PC-3 (cell line): ENCODE measurements around the gene IL21R. TPM values are rescaled to one million over a fixed set of nuclear protein-coding genes. Genes with fewer than 3 reads are reported as not detected.

ENCODE experiments used
- ATAC-seq: fragments of 200-7000 bp; cut with Tn5 transposase; 2 replicates; pipeline ENCODE4 v1.9.1; 2020; ENCODE audit warnings: mild to moderate bottlenecking, moderate library complexity
- BruUV-seq: library from RNA; stranded (reverse); fragments of 400-500 nt; replicated peaks from 2 replicates; lab custom pipeline; 2021; lab: Mats Ljungman, UMichigan
- CTCF ChIA-PET: fragments of 300-600 bp; sonication (Branson Sonifier 250); formaldehyde crosslinking; loops from one replicate; lab custom pipeline; 2022; ENCODE audit warnings: antibody characterized with exemption; lab: Charles Lee
- POLR2A ChIA-PET: fragments of 300-600 bp; sonication (Branson Sonifier 250); formaldehyde crosslinking; loops from one replicate; lab custom pipeline; 2022; ENCODE audit warnings: antibody characterized with exemption; ENCODE audit not compliant: unreplicated experiment; lab: Charles Lee
- DNase-seq: peaks from one replicate; pipeline ENCODE4 v3.0.0-alpha.2; 2015
- H2AFZ ChIP-seq: fragments of 300-600 bp; sonication (generic); 2 replicates; pipeline ENCODE4 v1.6.0; 2016; ENCODE audit warnings: antibody characterized with exemption, low read length
- H3F3A ChIP-seq: fragments of 300-600 bp; sonication (generic); one replicate; pipeline ENCODE4 v1.6.0; 2017; ENCODE audit warnings: antibody characterized with exemption, low read length, control low read depth, mild to moderate bottlenecking; ENCODE audit not compliant: unreplicated experiment
- H3K27ac ChIP-seq: fragments of 300-600 bp; sonication (generic); 2 replicates; pipeline ENCODE4 v1.5.1; 2016; ENCODE audit warnings: mild to moderate bottlenecking, low read length
- H3K27me3 ChIP-seq: fragments of 300-600 bp; sonication (generic); 2 replicates; pipeline ENCODE4 v1.6.1; 2016; ENCODE audit warnings: low read length, mixed read lengths
- H3K36me3 ChIP-seq: fragments of 300-600 bp; sonication (generic); 2 replicates; pipeline ENCODE4 v1.6.1; 2016; ENCODE audit warnings: low read depth, mixed run types, low read length, mixed read lengths
- H3K4me1 ChIP-seq: fragments of 300-600 bp; sonication (generic); 2 replicates; pipeline ENCODE4 v1.5.1; 2016; ENCODE audit warnings: low read length; ENCODE audit not compliant: insufficient read depth
- H3K4me2 ChIP-seq: fragments of 300-600 bp; sonication (generic); 2 replicates; pipeline ENCODE4 v1.6.0; 2016; ENCODE audit warnings: low read length
- H3K4me3 ChIP-seq: fragments of 300-600 bp; sonication (generic); 2 replicates; pipeline ENCODE4 v1.5.1; 2016; ENCODE audit warnings: mild to moderate bottlenecking, low read length, mixed read lengths
- H3K79me2 ChIP-seq: fragments of 300-600 bp; sonication (generic); 2 replicates; pipeline ENCODE4 v1.6.1; 2017; ENCODE audit warnings: low read length, mixed read lengths
- H3K9ac ChIP-seq: fragments of 300-600 bp; sonication (generic); 2 replicates; pipeline ENCODE4 v1.6.0; 2016; ENCODE audit warnings: mild to moderate bottlenecking, low read length
- H3K9me2 ChIP-seq: fragments of 300-600 bp; sonication (generic); replicated peaks from 2 replicates; pipeline ENCODE4 v1.6.1; 2016; ENCODE audit warnings: mixed run types, low read length, mixed read lengths
- H3K9me3 ChIP-seq: fragments of 300-600 bp; sonication (generic); 2 replicates; pipeline ENCODE4 v1.6.1; 2016; ENCODE audit warnings: low read length, mixed read lengths
- H4K20me1 ChIP-seq: fragments of 300-600 bp; sonication (generic); 2 replicates; pipeline ENCODE4 v1.6.1; 2016; ENCODE audit warnings: low read length, mixed read lengths
- CTCF ChIP-seq: fragments of 300-600 bp; sonication (generic); conservative IDR thresholded peaks from 2 replicates; pipeline ENCODE4 v1.5.1; 2017; ENCODE audit warnings: antibody characterized with exemption, low read depth, mild to moderate bottlenecking, low read length
- EZH2 ChIP-seq: fragments of 300-600 bp; sonication (generic); IDR thresholded peaks from one replicate; pipeline ENCODE4 v1.6.1; 2017; ENCODE audit warnings: antibody characterized with exemption, mild to moderate bottlenecking, low read length; ENCODE audit not compliant: unreplicated experiment
- EZH2phosphoT487 ChIP-seq: fragments of 300-600 bp; sonication (generic); IDR thresholded peaks from 2 replicates; pipeline ENCODE4 v1.6.1; 2018; ENCODE audit warnings: mild to moderate bottlenecking, antibody characterized with exemption, low read length, borderline replicate concordance
- intact Hi-C: fragments of 100-400 bp; cut with micrococcal nuclease; formaldehyde crosslinking; loops from 2 replicates; pipeline ENCODE4 v1.9.0; 2023
- total RNA-seq: library from RNA; depleted of rRNA; stranded (reverse); fragments of >200 nt; gene quantifications from 2 replicates; pipeline ENCODE4 v1.2.3, GENCODE V29; 2014

Gene IL21R
- total RNA-seq, 1 experiment from 2014 or later, result 0.55 TPM

- no peak for ATAC-seq
- POLR2A ChIA-PET, result no interaction called here
- intact Hi-C loops, result no loop called here
These were observed 8.8 kb downstream of the IL21R start for GRCh38 chr16:27410761-27411160.

GRCh38 chr16:27413956-27414355 lies 12.0 kb downstream of the IL21R start:
- no peak for ATAC-seq
- DNase-seq, result no peak
- H3K4me2 ChIP-seq, result no peak overlapping the region
- TF ChIP-seq EZH2phosphoT487, result no peak
- TF ChIP-seq EZH2, result no peak
- no peak for TF ChIP-seq CTCF
- H3K4me3 ChIP-seq, result no peak overlapping the region
- CTCF ChIA-PET, result no interaction called here
- POLR2A ChIA-PET, result no interaction called here
- no peaks in the 10 kb centered on the region for H3K79me2 ChIP-seq
- no peaks in the 10 kb centered on the region for H3K9me3 ChIP-seq
- H3K36me3 ChIP-seq, result no peaks in the 10 kb centered on the region
- BruUV-seq, result no TSS peak
- no peak overlapping the region for H2AFZ ChIP-seq
- no peak overlapping the region for H3K9ac ChIP-seq
- no peaks in the 10 kb centered on the region for H4K20me1 ChIP-seq
- intact Hi-C loops, result no loop called here
- H3K27me3 ChIP-seq, result no peaks in the 10 kb centered on the region
- H3K27ac ChIP-seq, result no peak overlapping the region
- no peaks in the 10 kb centered on the region for H3K4me1 ChIP-seq
- no peaks in the 10 kb centered on the region for H3K9me2 ChIP-seq
- no peaks in the 10 kb centered on the region for H3F3A ChIP-seq

More at GRCh38 chr16:27410761-27411160, 8.8 kb downstream of the IL21R start:
- BruUV-seq, result no TSS peak
- H3K27ac ChIP-seq, result no peak overlapping the region
- H3K4me1 ChIP-seq, result no peaks in the 10 kb centered on the region
- no peak overlapping the region for H3K4me2 ChIP-seq
- no peak overlapping the region for H3K9ac ChIP-seq
- no peaks in the 10 kb centered on the region for H4K20me1 ChIP-seq
- no peak overlapping the region for H3K4me3 ChIP-seq
- H3F3A ChIP-seq, result no peaks in the 10 kb centered on the region
- H3K9me2 ChIP-seq, result no peaks in the 10 kb centered on the region
- no peaks in the 10 kb centered on the region for H3K27me3 ChIP-seq
- H3K79me2 ChIP-seq, result no peaks in the 10 kb centered on the region
- no peaks in the 10 kb centered on the region for H3K36me3 ChIP-seq
- CTCF ChIA-PET, result no interaction called here
- no peak overlapping the region for H2AFZ ChIP-seq
- DNase-seq, result no peak
- TF ChIP-seq EZH2, result no peak
- TF ChIP-seq EZH2phosphoT487, result no peak
- TF ChIP-seq CTCF, result no peak
- H3K9me3 ChIP-seq, result no peaks in the 10 kb centered on the region

- POLR2A ChIA-PET, result no interaction called here
- H2AFZ ChIP-seq, result no peak overlapping the region
These were observed 12.9 kb downstream of the IL21R start for GRCh38 chr16:27414788-27415431.

More at GRCh38 chr16:27414788-27415431, 12.9 kb downstream of the IL21R start:
- Histone ChIP-seq H3K4me2 (no peak overlapping the region), H3K36me3 (no peaks in the 10 kb centered on the region), H3K9ac (no peak overlapping the region), H3F3A (no peaks in the 10 kb centered on the region), H3K4me3 (no peak overlapping the region), H3K4me1 (no peaks in the 10 kb centered on the region), H4K20me1 (no peaks in the 10 kb centered on the region), H3K9me3 (no peaks in the 10 kb centered on the region), H3K79me2 (no peaks in the 10 kb centered on the region), H3K9me2 (no peaks in the 10 kb centered on the region), H3K27ac (no peak overlapping the region), H3K27me3 (no peaks in the 10 kb centered on the region)
- DNase-seq, result no peak
- BruUV-seq, result no TSS peak
- no peak for TF ChIP-seq EZH2phosphoT487
- no peak for TF ChIP-seq CTCF
- TF ChIP-seq EZH2, result no peak
- no peak for ATAC-seq
- CTCF ChIA-PET, result no interaction called here
- intact Hi-C loops, result no loop called here
